ENCODE data around the gene MROH2B. TPM values are rescaled to one million over a fixed set of nuclear protein-coding genes. Genes with fewer than 3 reads are reported as not detected.

MROH2B gene
- total and polyA plus RNA-seq, 8 donors: not detected

DNA sequence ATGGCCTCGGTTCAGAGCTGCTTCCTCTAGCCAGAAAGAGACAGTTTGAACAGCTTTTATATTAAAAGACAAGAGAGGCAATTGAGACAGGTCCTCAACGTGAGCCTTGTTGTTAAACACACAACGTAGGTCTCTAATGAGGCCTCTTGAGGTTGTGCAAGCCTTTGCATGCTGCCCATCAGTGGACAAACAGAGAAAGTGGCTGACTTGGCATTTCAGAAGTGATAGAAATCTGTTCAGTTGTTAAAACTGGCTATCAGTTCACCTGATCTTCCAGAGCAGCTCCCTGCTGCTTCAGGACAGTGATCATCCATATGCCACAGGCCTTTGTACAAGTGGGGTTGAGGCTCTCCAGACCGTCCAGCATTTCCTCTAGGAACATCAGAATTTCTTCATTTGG lies 58.8 kb downstream of the MROH2B start:
- Histone ChIP-seq H3K4me1 (no peaks in the 10 kb centered on the region), H3K27me3 (no peaks in the 10 kb centered on the region), H3K4me3 (no peak overlapping the region), H3K27ac (no peak overlapping the region), H3K9me3 (no peaks in the 10 kb centered on the region), H3K36me3 (no peaks in the 10 kb centered on the region)
- intact Hi-C loops (cut with DNase I; ENCODE audit: low total_unique reads): no loop called here
- no peak for DNase-seq
- TF ChIP-seq POLR2AphosphoS5 (IDR thresholded peaks at IDR 0.05): no peak
- TF ChIP-seq, protein P1, sequence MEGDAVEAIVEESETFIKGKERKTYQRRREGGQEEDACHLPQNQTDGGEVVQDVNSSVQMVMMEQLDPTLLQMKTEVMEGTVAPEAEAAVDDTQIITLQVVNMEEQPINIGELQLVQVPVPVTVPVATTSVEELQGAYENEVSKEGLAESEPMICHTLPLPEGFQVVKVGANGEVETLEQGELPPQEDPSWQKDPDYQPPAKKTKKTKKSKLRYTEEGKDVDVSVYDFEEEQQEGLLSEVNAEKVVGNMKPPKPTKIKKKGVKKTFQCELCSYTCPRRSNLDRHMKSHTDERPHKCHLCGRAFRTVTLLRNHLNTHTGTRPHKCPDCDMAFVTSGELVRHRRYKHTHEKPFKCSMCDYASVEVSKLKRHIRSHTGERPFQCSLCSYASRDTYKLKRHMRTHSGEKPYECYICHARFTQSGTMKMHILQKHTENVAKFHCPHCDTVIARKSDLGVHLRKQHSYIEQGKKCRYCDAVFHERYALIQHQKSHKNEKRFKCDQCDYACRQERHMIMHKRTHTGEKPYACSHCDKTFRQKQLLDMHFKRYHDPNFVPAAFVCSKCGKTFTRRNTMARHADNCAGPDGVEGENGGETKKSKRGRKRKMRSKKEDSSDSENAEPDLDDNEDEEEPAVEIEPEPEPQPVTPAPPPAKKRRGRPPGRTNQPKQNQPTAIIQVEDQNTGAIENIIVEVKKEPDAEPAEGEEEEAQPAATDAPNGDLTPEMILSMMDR (IDR thresholded peaks at IDR 0.05): no peak
- no peak for TF ChIP-seq EP300 (IDR thresholded peaks at IDR 0.05)
- no peak for TF ChIP-seq POLR2A (IDR thresholded peaks at IDR 0.05)
- WGBS, 5 donors: 68 to 77% (median 70%) methylated on average over 4 of the region's 4 CpGs

DNA sequence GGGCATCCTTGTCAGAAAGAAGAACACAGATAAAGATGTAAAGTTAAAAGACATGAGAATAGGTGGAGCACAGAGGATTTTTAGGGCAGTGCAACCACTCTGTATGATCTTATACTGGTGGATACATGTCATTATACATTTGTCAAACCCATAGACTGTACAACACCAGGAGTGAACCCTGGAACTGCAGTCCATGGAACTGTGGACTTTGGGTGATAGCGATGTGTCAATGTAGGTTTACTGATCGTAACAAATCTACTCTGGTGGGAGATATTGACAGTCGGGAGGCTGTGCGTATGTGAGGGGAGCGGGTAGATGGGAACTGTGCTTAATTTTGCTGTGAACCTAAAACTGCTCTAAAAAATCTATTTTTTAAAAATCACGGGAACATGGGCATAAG lies 60.6 kb downstream of the MROH2B start:
- DNase-seq: no peak
- intact Hi-C loops (cut with DNase I; ENCODE audit: low total_unique reads): no loop called here
- no peaks in the 10 kb centered on the region for H3K36me3 ChIP-seq
- H3K27me3 ChIP-seq: no peaks in the 10 kb centered on the region
- H3K4me1 ChIP-seq: no peaks in the 10 kb centered on the region
- no peak for TF ChIP-seq EP300 (IDR thresholded peaks at IDR 0.05)
- TF ChIP-seq, protein P1 (IDR thresholded peaks at IDR 0.05): no peak
- no peak for TF ChIP-seq POLR2A (IDR thresholded peaks at IDR 0.05)
- TF ChIP-seq POLR2AphosphoS5 (IDR thresholded peaks at IDR 0.05): no peak
- no peak overlapping the region for H3K27ac ChIP-seq
- 86 to 97% (median 96%) methylated on average over 6 of the region's 6 CpGs for WGBS, 5 donors
- no peak overlapping the region for H3K4me3 ChIP-seq
- no peaks in the 10 kb centered on the region for H3K9me3 ChIP-seq

DNA sequence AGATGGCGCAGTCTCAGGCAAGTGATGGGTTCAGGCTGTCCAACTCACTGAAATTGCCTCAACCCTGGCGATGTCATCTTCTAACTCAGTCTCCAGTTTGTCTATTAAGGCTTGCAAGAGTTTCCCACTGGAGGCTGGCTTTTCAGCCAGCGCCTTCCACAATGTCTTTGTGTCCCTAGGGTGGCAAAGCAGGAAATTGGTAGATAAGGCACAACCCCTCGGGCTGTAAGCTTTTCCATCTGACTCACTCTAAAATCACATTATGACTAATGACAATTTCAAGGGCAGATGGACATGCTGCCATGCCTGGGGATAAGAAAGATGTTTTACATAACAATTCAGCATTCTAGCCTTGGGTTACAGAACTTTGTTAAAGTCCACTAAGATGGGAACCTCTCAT lies 61.9 kb downstream of the MROH2B start:
- intact Hi-C loops (cut with DNase I; ENCODE audit: low total_unique reads): no loop called here
- H3K4me1 ChIP-seq: no peaks in the 10 kb centered on the region
- no peaks in the 10 kb centered on the region for H3K27me3 ChIP-seq
- peak in 1 of 2 donors; percentile 26 for DNase-seq
- no peaks in the 10 kb centered on the region for H3K36me3 ChIP-seq
- no peaks in the 10 kb centered on the region for H3K9me3 ChIP-seq
- TF ChIP-seq, protein P1 (IDR thresholded peaks at IDR 0.05): no peak
- TF ChIP-seq POLR2AphosphoS5 (IDR thresholded peaks at IDR 0.05): peak in 1 of 3 donors; percentile 56
- 70 to 79% (median 72%) methylated on average over 4 of the region's 4 CpGs for WGBS, 5 donors
- H3K27ac ChIP-seq: peak overlapping the region in 1 of 5 donors; percentile 3
- no peak overlapping the region for H3K4me3 ChIP-seq

DNA sequence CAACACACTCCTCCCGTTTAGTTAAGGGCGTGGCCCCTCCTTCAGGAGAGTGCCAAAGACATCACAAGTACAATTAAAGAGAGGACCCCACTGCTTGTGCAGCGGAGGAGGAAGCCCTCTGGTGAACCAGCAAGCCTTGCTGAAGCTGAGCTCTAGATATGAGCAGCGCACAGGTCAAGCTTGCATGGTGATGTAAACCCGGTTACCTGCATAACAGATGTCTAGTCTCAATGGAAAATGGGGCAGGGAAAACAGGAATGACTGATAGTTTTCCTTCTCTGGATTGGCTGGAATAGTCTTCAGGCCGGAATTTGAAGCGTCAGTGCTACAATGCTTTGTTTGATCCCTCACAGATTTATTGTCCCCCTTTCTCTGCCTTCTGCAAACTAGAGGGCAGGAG lies 66.2 kb downstream of the MROH2B start:
- WGBS, 5 donors: 79 to 83% (median 82%) methylated on average over 7 of the region's 7 CpGs
- no peaks in the 10 kb centered on the region for H3K4me1 ChIP-seq
- no peak for DNase-seq
- H3K9me3 ChIP-seq: no peaks in the 10 kb centered on the region
- no peaks in the 10 kb centered on the region for H3K27me3 ChIP-seq
- intact Hi-C loops (cut with DNase I; ENCODE audit: low total_unique reads): no loop called here
- no peaks in the 10 kb centered on the region for H3K36me3 ChIP-seq
- TF ChIP-seq POLR2A (IDR thresholded peaks at IDR 0.05) (no peak), POLR2AphosphoS5 (IDR thresholded peaks at IDR 0.05) (no peak)
- TF ChIP-seq, protein P1 (IDR thresholded peaks at IDR 0.05): no peak
- no peak overlapping the region for H3K27ac ChIP-seq
- H3K4me3 ChIP-seq: no peak overlapping the region
